ENCODE measurements around the gene IL31.

IL31 gene

GRCh38 chr12:122155705-122156104 is 18.3 kb downstream of the IL31 start:
- no peak for DNase-seq (ENCODE audit: low spot score)

GRCh38 chr12:122152754-122153153 is 21.3 kb downstream of the IL31 start:
- DNase-seq (ENCODE audit: low spot score), result no peak

GRCh38 chr12:122150127-122150681 is 23.8 kb downstream of the IL31 start:
- DNase-seq (ENCODE audit: low spot score), result no peak

GRCh38 chr12:122148657-122149056 is 25.4 kb downstream of the IL31 start:
- DNase-seq (ENCODE audit: low spot score), result no peak

GRCh38 chr12:122147514-122148290 is 26.3 kb downstream of the IL31 start:
- DNase-seq (ENCODE audit: low spot score), result no peak

DNA sequence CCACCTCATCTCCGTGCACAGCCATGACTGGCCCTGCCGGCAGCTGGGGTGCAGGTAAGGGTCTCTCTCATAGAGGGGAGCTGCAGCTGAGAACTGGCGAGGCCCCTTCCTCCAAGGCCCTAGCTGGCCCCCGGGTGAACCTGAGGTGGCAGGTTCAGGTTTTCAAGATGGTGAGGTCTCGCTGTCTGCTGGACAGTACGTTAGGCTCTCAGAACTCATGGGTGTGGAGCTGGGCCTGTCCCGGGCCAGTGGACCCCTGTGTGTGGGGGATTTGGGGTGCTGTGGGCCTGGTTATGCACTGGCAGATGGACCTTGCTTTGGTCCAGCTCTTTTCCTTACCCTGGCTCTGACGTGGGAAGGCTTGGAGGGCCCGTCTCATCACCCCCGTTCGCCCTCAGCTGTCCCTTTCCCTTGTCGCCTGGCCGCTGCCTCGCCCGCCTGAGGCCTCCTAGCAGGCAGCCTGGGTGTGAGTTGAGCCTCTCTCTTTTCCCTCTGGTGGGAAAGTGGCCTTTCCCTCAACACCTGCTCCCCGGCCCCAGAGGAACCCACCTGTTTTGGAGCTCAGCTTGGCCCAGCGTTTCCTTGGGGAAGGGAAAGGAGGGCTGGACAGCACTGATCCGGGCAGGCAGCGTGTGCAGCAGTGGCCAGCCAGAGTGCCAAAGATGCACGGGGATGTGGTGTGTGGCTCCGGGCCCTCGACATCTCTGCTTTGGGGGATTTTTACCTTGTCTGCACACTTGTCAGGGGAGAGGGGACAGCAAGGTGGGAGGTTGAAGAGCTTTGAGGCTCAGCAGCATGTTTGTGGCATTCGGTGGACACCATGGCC is 28.3 kb downstream of the IL31 start:
- DNase-seq (ENCODE audit: low spot score), result no peak

GRCh38 chr12:122144885-122145284 is 29.1 kb downstream of the IL31 start:
- DNase-seq (ENCODE audit: low spot score), result no peak

DNA sequence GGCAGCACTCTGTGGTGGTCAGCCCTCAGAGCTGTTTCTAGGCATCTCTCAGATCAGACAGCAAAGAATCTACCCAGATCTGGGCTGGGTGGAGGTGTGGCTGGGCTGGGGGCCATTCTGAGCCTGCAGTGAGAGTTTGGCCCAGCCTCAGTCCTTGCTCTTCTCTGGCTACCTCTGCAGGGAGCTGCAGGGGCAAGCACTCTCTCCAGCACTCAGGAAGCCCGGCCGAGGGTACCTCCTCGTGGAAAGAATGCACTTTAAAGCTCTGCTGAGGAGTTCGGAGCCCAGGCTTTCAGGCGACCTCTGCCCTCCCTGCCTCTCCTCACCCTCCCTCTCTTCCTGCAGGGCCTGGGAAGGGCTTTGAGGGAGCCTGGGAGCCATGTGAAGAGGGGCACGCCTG is 31.2 kb downstream of the IL31 start:
- no peak for DNase-seq (ENCODE audit: low spot score)

DNA sequence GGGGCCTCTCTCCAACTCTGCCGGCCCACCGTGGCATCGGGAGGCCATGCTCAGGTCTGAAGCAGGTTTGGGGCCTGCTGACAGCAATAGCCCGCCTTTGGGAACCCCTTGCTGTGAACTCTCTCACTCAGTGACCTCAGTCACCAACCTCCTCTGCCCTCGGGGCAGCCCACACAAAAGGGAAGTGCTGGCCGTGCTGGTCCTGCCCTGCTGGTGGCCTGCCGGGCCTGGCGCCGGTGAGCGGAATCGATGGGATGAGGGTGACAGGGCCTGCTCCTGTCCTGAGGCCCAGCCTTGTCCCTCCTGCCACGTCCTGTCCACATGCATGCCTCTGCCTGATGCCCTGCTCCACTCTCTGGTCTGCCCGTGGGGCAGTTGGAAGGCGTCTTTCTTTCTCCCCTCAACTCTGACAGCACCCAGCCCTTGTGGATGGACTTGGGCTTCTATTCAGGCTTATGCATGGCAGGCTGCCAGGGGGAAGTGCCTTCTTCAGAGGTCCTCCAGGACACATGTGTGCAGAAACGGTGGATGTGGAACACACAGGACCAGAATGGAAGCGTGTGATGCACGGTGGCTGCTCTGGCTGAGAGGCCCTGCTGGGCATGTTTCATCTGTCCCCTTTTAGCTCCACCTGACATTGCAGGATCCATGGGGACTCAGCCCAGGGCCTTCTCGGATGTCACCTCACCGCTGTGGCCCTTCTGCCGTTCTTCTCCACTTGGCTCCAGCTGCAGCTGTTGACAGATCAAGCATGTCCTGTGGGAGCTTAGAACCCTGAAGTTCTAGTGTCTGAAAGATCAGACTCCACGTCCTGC is 31.9 kb downstream of the IL31 start:
- no peak for DNase-seq (ENCODE audit: low spot score)

DNA sequence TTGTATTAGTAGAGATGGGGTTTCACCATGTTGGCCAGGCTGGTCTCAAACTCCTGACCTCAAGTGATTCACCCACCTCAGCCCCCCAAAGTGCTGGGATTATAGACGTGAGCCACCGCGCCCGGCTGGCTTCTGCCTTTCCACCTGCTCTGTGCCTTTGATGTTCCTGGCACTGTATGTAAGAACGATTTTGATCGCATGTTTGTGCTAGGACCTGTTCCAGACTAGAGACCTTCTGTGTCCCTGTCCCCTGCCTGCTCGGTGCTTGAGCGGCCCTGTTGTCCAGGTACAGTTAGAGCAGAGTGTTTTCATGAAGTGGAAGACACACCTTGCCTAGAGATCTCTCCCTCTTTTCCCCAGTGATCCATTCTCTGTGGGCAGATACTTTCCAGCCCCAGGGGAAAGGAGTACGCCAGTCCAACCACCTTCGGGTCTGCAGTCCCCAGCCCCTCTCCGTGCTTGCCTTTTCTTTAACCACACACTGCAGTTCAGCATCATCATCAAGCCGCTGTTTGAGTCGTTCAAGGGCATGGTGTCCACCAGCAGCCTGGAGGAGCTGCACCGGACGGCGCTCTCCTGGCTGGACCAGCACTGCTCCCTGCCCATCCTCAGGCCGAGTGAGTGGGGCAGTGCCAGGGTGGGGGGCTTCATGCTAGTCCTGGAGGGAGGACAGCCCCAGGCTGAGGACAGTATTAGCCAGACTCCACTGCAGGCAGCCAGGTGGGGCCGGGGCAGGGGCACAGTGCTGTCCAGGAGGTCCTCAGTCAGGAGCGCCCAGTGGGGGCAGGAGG is 33.4 kb downstream of the IL31 start:
- DNase-seq (ENCODE audit: low spot score), result no peak

- DNase-seq (ENCODE audit: low spot score), result no peak
Measured at GRCh38 chr12:122139941-122140340, 34.1 kb downstream of the IL31 start.

GRCh38 chr12:122139266-122139665 is 34.8 kb downstream of the IL31 start:
- DNase-seq (ENCODE audit: low spot score), result no peak

GRCh38 chr12:122138616-122139015 is 35.4 kb downstream of the IL31 start:
- DNase-seq (ENCODE audit: low spot score), result no peak

DNA sequence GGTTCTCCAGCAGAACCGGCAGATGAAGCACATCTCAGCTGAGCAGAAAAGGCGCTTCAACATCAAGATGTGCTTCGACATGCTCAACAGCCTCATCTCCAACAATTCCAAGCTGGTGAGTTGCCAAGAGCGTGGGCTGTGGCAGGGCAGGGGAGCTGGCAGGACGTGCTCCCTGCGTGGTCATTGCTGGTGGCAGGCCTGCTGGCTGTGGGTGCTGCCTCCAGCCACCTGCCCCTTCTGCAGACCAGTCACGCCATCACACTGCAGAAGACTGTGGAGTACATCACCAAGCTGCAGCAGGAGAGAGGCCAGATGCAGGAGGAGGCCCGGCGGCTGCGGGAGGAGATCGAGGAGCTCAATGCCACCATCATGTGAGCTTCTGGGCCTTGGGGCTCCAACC is 35.8 kb downstream of the IL31 start:
- no peak for DNase-seq (ENCODE audit: low spot score)

DNA sequence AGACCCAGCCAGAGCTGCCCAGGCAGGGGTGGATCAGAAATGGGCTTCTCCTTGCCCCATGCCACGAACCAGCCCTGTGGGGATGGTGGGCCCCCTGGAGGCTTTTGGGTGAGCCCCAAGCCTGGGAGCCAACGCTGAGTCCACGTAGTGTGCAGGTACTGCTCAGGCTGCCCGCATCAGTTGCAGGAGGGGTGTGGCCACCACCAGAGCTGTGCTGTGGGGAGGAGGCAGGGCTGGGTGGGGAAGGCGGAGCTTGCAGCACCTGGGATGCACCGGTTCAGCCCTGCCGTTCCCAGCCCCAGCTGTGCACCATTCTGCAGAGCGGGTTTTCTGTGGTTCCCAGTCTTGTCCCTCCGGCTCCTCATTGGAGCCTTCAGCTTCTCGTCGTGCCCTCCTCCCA is 36.3 kb downstream of the IL31 start:
- DNase-seq (ENCODE audit: low spot score), result no peak

- no peak for DNase-seq (ENCODE audit: low spot score)
Measured at GRCh38 chr12:122137229-122137628, 36.8 kb downstream of the IL31 start.

GRCh38 chr12:122135437-122136031 is 38.5 kb downstream of the IL31 start:
- no peak for DNase-seq (ENCODE audit: low spot score)

- DNase-seq (ENCODE audit: low spot score), result no peak
Measured at GRCh38 chr12:122133192-122133950, 40.6 kb downstream of the IL31 start.

GRCh38 chr12:122130150-122130549 is 43.9 kb downstream of the IL31 start:
- no peak for DNase-seq (ENCODE audit: low spot score)

- DNase-seq (ENCODE audit: low spot score), result no peak
Measured at GRCh38 chr12:122129131-122129530, 44.9 kb downstream of the IL31 start.

Data from hematopoietic multipotent progenitor cell treated with erythropoietin and hydrocortisone succinate and interleukin-3 and kit ligand, for 17 days (in vitro differentiated cells).